DMS153 treated with DMSO at 0.1 percent for 48 hours (cell line): ENCODE results near the gene USP40.

Experiments used
- DNase-seq: peaks from one replicate; lab custom pipeline; 2025; ENCODE audit not compliant: unreplicated experiment; lab: John Stamatoyannopoulos, UW

USP40 gene

DNA sequence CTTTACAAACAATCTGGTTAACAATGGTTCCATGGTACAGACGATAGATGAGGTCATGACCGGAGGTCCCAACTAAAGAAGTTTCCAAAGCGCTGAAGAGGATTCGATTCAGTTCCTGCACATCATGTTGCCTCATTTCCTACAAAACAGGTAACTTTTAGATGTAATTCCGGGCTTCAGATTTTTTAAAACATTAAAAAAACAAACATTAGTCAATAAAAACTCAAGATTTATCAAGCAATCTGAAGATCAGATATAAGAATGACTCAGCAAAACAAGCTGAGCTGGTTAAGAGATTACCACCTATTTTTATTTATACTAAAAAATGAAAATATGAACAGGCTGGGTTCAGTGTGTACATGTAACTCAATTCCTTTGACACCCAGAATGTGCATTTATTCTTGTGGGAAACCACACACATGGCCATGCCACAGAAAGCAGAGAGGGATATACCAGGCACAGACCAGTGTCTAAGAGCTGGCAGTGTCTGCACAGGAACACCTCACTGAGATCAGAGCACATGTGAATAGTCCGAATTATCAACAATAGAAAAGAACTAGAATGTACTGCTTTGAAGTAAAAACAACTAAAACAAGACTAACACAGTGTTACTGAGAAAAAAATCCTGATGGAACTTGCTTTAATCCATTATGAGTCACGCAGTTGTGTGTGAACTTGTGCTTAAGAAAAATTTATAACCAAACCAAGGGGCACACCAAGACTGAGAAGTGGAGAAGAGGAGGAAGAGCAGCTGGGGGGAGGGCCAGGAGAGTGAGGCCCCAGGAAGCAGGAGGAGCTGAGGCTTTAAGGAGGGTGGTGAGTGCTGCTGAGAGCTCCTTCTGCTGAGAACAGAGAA is 9.5 kb downstream of the USP40 start:
- no peak for DNase-seq

GRCh38 chr2:233553366-233553765 is 13.2 kb downstream of the USP40 start:
- no peak for DNase-seq

GRCh38 chr2:233551491-233551890 is 15.1 kb downstream of the USP40 start:
- no peak for DNase-seq

- no peak for DNase-seq
Observed at GRCh38 chr2:233546774-233547173, 19.8 kb downstream of the USP40 start.

DNA sequence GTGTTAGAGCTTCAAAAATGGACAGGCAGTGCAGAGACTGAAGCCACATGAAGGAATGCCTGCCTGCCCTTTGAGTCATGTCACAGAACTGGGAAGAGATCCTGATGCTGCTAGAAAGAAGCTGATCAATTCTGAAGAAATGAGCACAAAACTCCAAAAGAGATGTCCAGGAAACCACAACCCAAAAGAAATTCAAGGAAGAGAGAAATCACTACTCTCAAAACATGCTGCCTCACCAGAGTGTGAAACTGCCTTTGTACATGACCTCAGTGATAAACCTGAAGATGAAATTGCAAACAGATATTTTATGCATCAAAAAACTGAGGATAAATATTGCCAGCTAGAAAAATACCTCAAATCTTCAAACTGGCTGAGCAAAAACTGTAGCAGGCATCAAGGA is 20.5 kb downstream of the USP40 start:
- no peak for DNase-seq

DNA sequence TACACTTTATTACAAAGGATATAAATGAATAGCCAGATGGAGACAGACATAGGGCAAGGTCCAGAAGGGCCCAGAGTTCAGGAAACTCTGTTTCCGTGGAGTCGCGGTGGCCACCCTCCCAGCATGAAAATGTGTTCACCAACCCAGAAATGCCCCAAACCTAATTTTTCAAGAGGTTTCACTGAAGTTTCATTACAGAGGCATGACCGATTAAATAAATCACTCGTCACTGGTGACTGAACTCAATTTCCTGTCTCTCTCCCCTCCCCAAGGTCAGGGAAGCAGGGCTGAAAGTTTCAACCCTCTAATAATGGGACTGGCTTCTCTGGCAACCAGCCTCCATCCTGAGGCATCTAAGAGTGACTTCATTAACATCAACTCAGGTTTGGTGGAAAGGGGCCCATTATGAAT is 22.4 kb downstream of the USP40 start:
- no peak for DNase-seq

DNA sequence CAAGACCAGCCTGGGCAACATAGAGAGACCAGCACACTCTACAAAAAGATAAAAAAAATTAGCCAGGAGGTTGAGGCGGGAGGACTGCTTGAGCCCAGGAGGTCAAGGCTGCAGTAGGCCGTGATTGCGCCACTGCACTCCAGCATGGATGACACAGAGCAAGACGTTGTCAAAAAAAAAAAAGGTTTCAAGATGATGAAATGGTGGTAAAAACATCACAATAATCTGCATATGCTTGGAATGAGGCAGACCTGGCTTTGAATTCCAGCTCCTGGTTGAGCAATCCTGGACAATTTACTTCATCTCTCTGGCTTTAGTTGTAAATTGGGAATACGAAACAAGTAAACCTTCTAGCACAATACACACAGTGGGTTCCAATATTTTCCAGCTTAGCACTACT is 24.1 kb downstream of the USP40 start:
- DNase-seq = no peak

GRCh38 chr2:233538741-233539140 is 27.8 kb downstream of the USP40 start:
- no peak for DNase-seq

- no peak for DNase-seq
Observed at GRCh38 chr2:233535271-233535670, 31.3 kb downstream of the USP40 start.

DNA sequence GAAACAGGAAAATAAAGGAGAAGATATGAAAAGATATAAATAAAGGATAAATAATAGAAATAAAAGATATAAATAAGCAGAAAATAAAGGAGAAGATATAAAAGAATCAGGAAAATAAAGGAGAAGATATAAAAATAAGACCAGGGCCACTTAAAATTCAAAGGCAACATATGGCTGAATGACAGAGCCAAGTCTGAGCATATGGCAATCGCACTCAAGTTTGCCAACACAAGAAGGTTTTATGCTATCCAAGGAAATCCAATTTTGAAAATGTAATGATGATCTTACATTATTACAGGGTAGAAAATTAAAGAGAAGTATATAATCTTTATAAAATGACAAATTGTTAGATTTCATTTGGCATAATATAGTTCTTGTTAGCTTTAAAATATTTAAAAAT is 33.6 kb downstream of the USP40 start:
- no peak for DNase-seq

- no peak for DNase-seq
Observed at GRCh38 chr2:233531955-233532354, 34.6 kb downstream of the USP40 start.

GRCh38 chr2:233530381-233530780 is 36.2 kb downstream of the USP40 start:
- DNase-seq = no peak

GRCh38 chr2:233528182-233528581 is 38.4 kb downstream of the USP40 start:
- no peak for DNase-seq

DNA sequence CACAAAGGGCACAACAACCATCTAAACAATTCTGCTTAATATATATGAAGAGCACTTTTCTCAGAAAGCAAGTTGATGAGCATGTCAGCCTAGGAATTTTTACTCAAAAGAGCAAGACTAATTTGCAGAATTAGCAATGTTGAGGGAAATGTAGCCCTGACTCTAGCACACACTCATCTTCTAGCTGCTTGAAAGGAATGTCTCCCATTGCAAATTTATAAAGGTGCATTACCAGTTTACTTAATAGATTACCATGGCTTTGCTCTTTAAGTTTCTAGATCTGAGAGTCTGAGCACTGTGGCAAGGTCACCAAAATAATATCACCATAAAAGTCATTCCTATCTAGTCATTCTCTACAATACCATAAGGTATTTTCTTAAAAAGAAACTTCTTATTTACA is 40.8 kb downstream of the USP40 start:
- no peak for DNase-seq

DNA sequence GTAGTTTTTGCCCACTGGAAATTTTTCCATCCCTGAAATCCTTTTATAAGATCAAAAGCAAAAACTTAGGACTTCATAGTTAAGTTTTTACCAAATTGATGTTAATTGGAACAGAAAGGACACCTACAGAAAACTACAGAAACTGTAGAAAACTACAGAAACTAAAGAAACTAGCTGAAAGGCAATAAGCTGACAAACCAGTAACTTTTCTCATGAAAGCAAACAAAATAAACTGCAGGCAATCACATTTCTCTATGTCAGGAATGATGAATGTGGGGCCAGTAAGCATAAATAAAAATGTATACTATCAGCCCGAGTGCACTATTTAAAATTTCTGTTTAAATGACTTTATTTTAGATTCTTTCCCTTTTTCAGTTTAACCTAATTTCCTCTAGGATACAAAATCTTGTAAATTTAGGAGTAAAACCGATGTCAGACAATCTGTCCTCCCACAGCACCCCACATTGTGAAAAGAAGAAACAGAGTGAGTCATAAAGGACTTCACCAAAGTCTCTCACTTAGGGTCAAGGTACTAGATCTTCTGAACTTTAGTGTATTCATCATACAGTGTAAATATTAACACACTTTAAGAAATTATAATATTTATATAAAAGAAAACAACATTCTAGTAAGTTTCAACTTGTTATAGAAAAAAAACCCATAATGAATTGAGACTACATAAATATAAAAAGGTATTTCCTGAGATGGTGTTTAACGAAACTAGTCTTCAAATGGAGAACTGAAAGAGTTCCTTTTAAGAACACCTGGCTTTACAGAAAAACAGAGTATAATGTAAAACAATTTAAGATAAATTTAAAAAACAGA is 46.6 kb downstream of the USP40 start:
- DNase-seq = no peak

- no peak for DNase-seq
Observed at GRCh38 chr2:233513953-233514655, 52.5 kb downstream of the USP40 start.

- DNase-seq = no peak
Observed at GRCh38 chr2:233503947-233504637, 62.5 kb downstream of the USP40 start.

- no peak for DNase-seq
Observed at GRCh38 chr2:233503481-233503880, 63.1 kb downstream of the USP40 start.

DNA sequence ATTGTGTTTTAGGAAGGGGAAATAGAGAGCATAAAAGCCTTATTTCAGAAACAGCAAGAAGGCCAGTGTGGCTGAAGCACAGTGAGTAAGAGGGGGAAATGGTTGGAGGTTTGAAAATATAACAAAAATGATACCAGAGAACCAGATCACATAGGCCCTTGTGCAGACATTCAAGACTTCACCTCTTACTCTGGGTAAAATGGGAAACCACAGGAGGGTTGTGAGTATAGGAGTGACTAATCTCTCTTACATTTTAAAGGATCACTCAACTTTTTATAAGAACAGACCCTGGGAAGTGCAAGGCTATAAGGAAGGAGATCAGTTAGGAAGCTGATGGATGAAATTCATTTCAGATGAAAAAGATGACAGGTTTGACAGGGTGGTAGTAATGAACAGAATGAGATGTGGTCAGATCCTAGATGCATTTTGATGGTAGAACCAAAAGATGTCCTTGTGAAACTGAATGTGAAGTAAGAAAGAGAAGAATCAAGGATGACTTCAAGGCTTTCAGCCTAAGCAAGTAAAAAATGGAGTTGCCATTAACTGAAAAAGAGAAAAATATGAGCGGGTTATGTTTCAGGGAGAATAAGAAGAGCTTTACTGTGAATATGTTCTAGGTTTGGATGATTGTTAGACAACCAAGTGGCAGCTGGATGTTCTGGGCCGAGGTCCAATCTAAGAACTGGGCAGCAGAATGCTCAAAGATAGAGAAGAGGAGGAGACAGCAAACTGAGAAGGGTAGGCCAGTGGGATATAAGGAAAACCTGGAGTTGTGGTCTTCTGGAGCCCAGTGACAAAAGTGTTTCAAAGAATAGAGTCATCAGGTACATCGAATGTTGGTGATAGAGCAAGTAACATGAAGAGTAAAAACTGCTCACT is 65.1 kb downstream of the USP40 start:
- DNase-seq = no peak

DNA sequence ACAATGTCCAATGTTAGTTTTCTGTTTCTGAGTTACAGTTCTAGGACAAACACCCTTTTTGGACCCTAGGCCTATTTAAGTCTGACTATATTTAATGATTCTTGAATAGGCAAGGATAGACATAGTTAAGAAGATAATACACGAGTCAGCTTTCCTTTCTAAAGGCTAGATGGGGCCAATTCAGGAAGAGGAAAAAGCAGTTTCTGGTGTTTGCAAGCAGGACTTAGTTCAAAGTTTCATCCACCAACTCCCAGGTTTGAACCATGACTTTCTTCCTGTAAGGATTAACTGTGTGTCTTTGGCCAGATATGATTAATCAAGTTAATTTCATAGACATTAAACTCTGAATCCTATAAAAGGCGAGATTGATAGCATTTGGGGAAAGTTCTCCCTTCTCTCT is 66.7 kb downstream of the USP40 start:
- DNase-seq = no peak
